HepG2 (cell line): ENCODE data around the gene SPSB1. TPM values are rescaled to one million over a fixed set of nuclear protein-coding genes. Genes with fewer than 3 reads are reported as not detected.
A peak's percentile ranks its signal among the peaks of the same experiment; 100 is the strongest.

Experiments used
- ARID5B ChIP-seq: IDR thresholded peaks from 2 replicates; pipeline ENCODE4 v1.4.0; 2020; ENCODE audit warnings: mild to moderate bottlenecking, missing genetic modification reagents
- FOSL2 ChIP-seq: sonication (generic); formaldehyde crosslinking; IDR thresholded peaks from 2 replicates; pipeline ENCODE4 v1.4.0; 2020; ENCODE audit warnings: missing genetic modification reagents
- FOXP4 ChIP-seq: sonication (generic); formaldehyde crosslinking; IDR thresholded peaks from 2 replicates; pipeline ENCODE4 v1.4.0; 2020; ENCODE audit warnings: missing genetic modification reagents
- KDM2A ChIP-seq: sonication (generic); formaldehyde crosslinking; IDR thresholded peaks from 2 replicates; pipeline ENCODE4 v1.4.0; 2020; ENCODE audit warnings: low read depth, missing genetic modification reagents, borderline replicate concordance
- MEF2D ChIP-seq: sonication (generic); formaldehyde crosslinking; IDR thresholded peaks from 2 replicates; pipeline ENCODE4 v1.5.1; 2020; ENCODE audit warnings: mild to moderate bottlenecking, missing genetic modification reagents
- MTF1 ChIP-seq: sonication (generic); formaldehyde crosslinking; IDR thresholded peaks from 2 replicates; pipeline ENCODE4 v1.5.0; 2020; ENCODE audit warnings: missing genetic modification reagents
- PHF21A ChIP-seq: sonication (generic); formaldehyde crosslinking; IDR thresholded peaks from 2 replicates; pipeline ENCODE4 v1.5.0; 2020; ENCODE audit warnings: mild to moderate bottlenecking, missing genetic modification reagents
- SAP130 ChIP-seq: IDR thresholded peaks from 2 replicates; pipeline ENCODE4 v1.6.1; 2016; ENCODE audit warnings: low read depth
- SCMH1 ChIP-seq: sonication (generic); formaldehyde crosslinking; IDR thresholded peaks from 2 replicates; pipeline ENCODE4 v1.9.0; 2021; ENCODE audit warnings: missing genetic modification reagents, mild to moderate bottlenecking, borderline replicate concordance
- SMAD3 ChIP-seq: sonication (generic); formaldehyde crosslinking; IDR thresholded peaks from 2 replicates; pipeline ENCODE4 v1.4.0; 2020; ENCODE audit warnings: missing genetic modification reagents
- SP4 ChIP-seq: sonication (generic); formaldehyde crosslinking; IDR thresholded peaks from 2 replicates; pipeline ENCODE4 v1.8.1; 2023; ENCODE audit warnings: mild to moderate bottlenecking, missing genetic modification reagents
- THAP7 ChIP-seq: sonication (generic); formaldehyde crosslinking; IDR thresholded peaks from 2 replicates; pipeline ENCODE4 v1.8.1; 2023; ENCODE audit warnings: mild to moderate bottlenecking, missing genetic modification reagents
- YEATS4 ChIP-seq: sonication (generic); formaldehyde crosslinking; IDR thresholded peaks from 2 replicates; pipeline ENCODE4 v1.4.0; 2020; ENCODE audit warnings: missing genetic modification reagents, borderline replicate concordance
- ZBTB43 ChIP-seq: sonication (generic); formaldehyde crosslinking; conservative IDR thresholded peaks from 2 replicates; pipeline ENCODE4 v1.4.0; 2020; ENCODE audit warnings: missing genetic modification reagents
- ZNF484 ChIP-seq: sonication (generic); formaldehyde crosslinking; IDR thresholded peaks from 2 replicates; pipeline ENCODE4 v1.5.1; 2020; ENCODE audit warnings: mild to moderate bottlenecking, low read depth, missing genetic modification reagents, borderline replicate concordance
- ZNF512 ChIP-seq: sonication (generic); formaldehyde crosslinking; IDR thresholded peaks from 2 replicates; pipeline ENCODE4 v1.4.0; 2020; ENCODE audit warnings: mild to moderate bottlenecking, missing genetic modification reagents
- ZNF570 ChIP-seq: sonication (generic); formaldehyde crosslinking; IDR thresholded peaks from 2 replicates; pipeline ENCODE4 v1.4.0; 2020; ENCODE audit warnings: mild to moderate bottlenecking, missing genetic modification reagents, borderline replicate concordance
- ZNF629 ChIP-seq: sonication (generic); formaldehyde crosslinking; conservative IDR thresholded peaks from 2 replicates; pipeline ENCODE4 v1.5.0; 2020; ENCODE audit warnings: missing genetic modification reagents
- ZNF740 ChIP-seq: sonication (generic); formaldehyde crosslinking; IDR thresholded peaks from 2 replicates; pipeline ENCODE4 v1.4.0; 2020; ENCODE audit warnings: missing genetic modification reagents
- ZNF782 ChIP-seq: sonication (generic); formaldehyde crosslinking; IDR thresholded peaks from 2 replicates; pipeline ENCODE4 v1.4.0; 2020; ENCODE audit warnings: missing genetic modification reagents, mild to moderate bottlenecking, borderline replicate concordance
- ZSCAN25 ChIP-seq: sonication (generic); formaldehyde crosslinking; IDR thresholded peaks from 2 replicates; pipeline ENCODE4 v1.8.0; 2022; ENCODE audit warnings: mild to moderate bottlenecking, missing genetic modification reagents
- polyA plus RNA-seq, 8 experiments: library from polyadenylated mRNA; depleted of rRNA in 3 of 8; stranded (reverse) in 7 of 8; unstranded in 1 of 8; fragments of >200 nt; fragmentation: Illumina TruSeq in 4 of 8; extraction: Trizol in 4 of 8; gene quantifications; 2 replicates each; pipeline versions ENCODE4 v1.2.1 to v1.2.3, GENCODE V29; 2011 to 2016; ENCODE audit warnings: low read depth in 4 of 8, missing spikeins in 1 of 8, mixed read lengths in 1 of 8; ENCODE audit not compliant: insufficient read depth in 1 of 8
- total RNA-seq, 5 experiments: library from RNA; depleted of rRNA; stranded (reverse); fragments of >200 nt; fragmentation: Illumina TruSeq; extraction: Trizol; gene quantifications; 2 replicates each; pipeline ENCODE4 v1.2.3, GENCODE V29; 2016; ENCODE audit warnings: low read depth in 1 of 5

The SPSB1 gene
- total and polyA plus RNA-seq, 2 of the 13 experiments (the other 11 are each of a cell fraction or from before 2014, with no cell fraction given), result 5.0 to 8.0 TPM

- TF ChIP-seq SAP130 (CRISPR knock-in tag) (peak; percentile 40), ZNF629 (no peak), KDM2A (CRISPR knock-in tag) (0 out of 2 replicates have a peak, but pooled peaks have one; percentile 17), MEF2D (peak; percentile 18; the same call in 1 of the 2 replicates), THAP7 (CRISPR knock-in tag) (no peak), ZNF484 (no peak), FOXP4 (CRISPR knock-in tag) (no peak), ZNF512 (CRISPR knock-in tag) (no peak), ZBTB43 (no peak), ZNF740 (CRISPR knock-in tag) (no peak), YEATS4 (CRISPR knock-in tag) (no peak), MTF1 (CRISPR knock-in tag) (no peak), ZNF782 (CRISPR knock-in tag) (no peak), SP4 (no peak), FOSL2 (0 out of 2 replicates have a peak, but pooled peaks have one; percentile 5), ZNF570 (CRISPR knock-in tag) (no peak), SCMH1 (CRISPR knock-in tag) (no peak), ARID5B (CRISPR knock-in tag) (0 out of 2 replicates have a peak, but pooled peaks have one; percentile 7), ZSCAN25 (CRISPR knock-in tag) (no peak), PHF21A (CRISPR knock-in tag) (peak; percentile 21; the same call in 1 of the 2 replicates), SMAD3 (peak; percentile 41; the same call in 1 of the 2 replicates)
Observed at GRCh38 chr1:9291914-9292360, 757 bp upstream of the SPSB1 start (continued).
